Esophagus muscularis mucosa (tissue), 4 donors: ENCODE data around the gene NRG2. TPM values are rescaled to one million over a fixed set of nuclear protein-coding genes. Genes with fewer than 3 reads are reported as not detected.

Experiments
- DNase-seq: peaks from one replicate; pipeline ENCODE4 v3.0.0-alpha.2; 2017; ENCODE audit errors: extremely low spot score
- H3K27ac ChIP-seq, 4 donors: fragments of 200-600 bp; sonication (generic); replicated peaks in 1 of 4; 1 replicate in 3 of 4; 2 replicates in 1 of 4; pipeline ENCODE4 v1.5.1; 2016 to 2019; ENCODE audit warnings: mild to moderate bottlenecking in 1 of 4
- H3K27me3 ChIP-seq, 4 donors: fragments of 200-600 bp; sonication (generic); one replicate each; pipeline versions ENCODE4 v1.5.1 to v1.6.0; 2016 to 2019
- H3K36me3 ChIP-seq, 4 donors: fragments of 200-600 bp; sonication (generic); one replicate each; pipeline ENCODE4 v1.5.1; 2016 to 2019
- H3K4me1 ChIP-seq, 4 donors: fragments of 200-600 bp; sonication (generic); one replicate each; pipeline ENCODE4 v1.5.1; 2016 to 2019
- H3K4me3 ChIP-seq, 4 donors: fragments of 200-600 bp; sonication (generic); 1 replicate in 2 of 4; 2 replicates in 2 of 4; pipeline ENCODE4 v1.5.1; 2016 to 2019; ENCODE audit warnings: mild to moderate bottlenecking in 4 of 4, moderate library complexity in 1 of 4
- H3K9me3 ChIP-seq, 4 donors: fragments of 200-600 bp; sonication (generic); 1 replicate in 3 of 4; 2 replicates in 1 of 4; pipeline ENCODE4 v1.5.1; 2016 to 2019
- EP300 ChIP-seq: sonication (generic); formaldehyde crosslinking; IDR thresholded peaks from one replicate; pipeline ENCODE4 v1.6.1; 2017; ENCODE audit warnings: antibody characterized with exemption
- POLR2A ChIP-seq: fragments of 450-650 bp; IDR thresholded peaks from one replicate; pipeline ENCODE4 v1.6.1; 2017; ENCODE audit warnings: antibody characterized with exemption, moderate library complexity, mild to moderate bottlenecking, low read depth
- POLR2AphosphoS5 ChIP-seq, 2 donors: sonication (generic); formaldehyde crosslinking; IDR thresholded peaks; one replicate each; pipeline ENCODE4 v1.6.1; 2017; ENCODE audit warnings: antibody characterized with exemption in 2 of 2
- WGBS: methylation state at CpG from one replicate; pipeline ENCODE4 v1.1.5; 2018; 5-methylcytosine and 5-hydroxymethylcytosine counted together
- intact Hi-C: fragments of 100-400 bp; cut with DNase I; formaldehyde crosslinking; loops from one replicate; pipeline ENCODE4 v1.15.1; 2023
- total RNA-seq, 4 donors: library from RNA; depleted of rRNA; stranded (reverse); fragments of >200 nt; gene quantifications; one replicate each; pipeline versions ENCODE4 v1.1.0 to v1.2.1, GENCODE V29; 2016
- TF ChIP-seq, protein P1 (sequence below), 3 experiments: fragments of 200-600 bp in 2 of 3; fragments of 450-650 bp in 1 of 3; sonication (generic) in 2 of 3; IDR thresholded peaks; one replicate each; pipeline ENCODE4 v1.5.1; 2017 to 2019; ENCODE audit warnings: antibody characterized with exemption in 3 of 3, mild to moderate bottlenecking in 2 of 3, moderate library complexity in 1 of 3

The NRG2 gene
- total RNA-seq, 4 donors from 2014 or later: 2.8 to 5.0 (median 4.1) TPM

DNA sequence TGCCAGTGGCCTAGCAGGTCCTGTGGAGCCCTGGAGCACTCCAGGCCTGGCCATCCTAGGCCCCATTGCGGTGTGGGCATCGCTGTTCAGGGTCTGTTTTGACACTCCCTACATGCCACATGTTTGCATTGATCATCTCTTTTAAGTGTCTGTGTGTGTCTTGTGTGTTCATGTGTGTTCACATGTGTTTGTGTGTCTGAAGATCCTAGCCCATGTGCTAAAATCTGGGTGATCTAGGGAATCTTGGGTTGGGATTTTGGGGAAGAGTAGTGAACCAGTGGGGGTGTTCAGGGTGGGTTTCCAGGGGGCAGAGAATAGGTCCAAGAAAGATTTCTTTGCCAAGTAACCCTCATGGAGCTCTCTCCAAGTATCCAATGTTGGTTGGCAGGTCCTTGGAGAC, 239.1 kb downstream of the NRG2 start:
- no CpG with 5 or more reads among the region's 2 CpGs for WGBS
- H3K36me3 ChIP-seq: no peaks in the 10 kb centered on the region
- no peak overlapping the region for H3K4me3 ChIP-seq
- H3K4me1 ChIP-seq: no peaks in the 10 kb centered on the region
- peaks cover 0 to 57% (median 0%) of the 10 kb centered on the region in 4 donors for H3K27me3 ChIP-seq
- intact Hi-C loops: no loop called here
- H3K27ac ChIP-seq: no peak overlapping the region
- no peaks in the 10 kb centered on the region for H3K9me3 ChIP-seq
- no peak for DNase-seq
- no peak for TF ChIP-seq EP300
- no peak for TF ChIP-seq POLR2A
- TF ChIP-seq, protein P1, sequence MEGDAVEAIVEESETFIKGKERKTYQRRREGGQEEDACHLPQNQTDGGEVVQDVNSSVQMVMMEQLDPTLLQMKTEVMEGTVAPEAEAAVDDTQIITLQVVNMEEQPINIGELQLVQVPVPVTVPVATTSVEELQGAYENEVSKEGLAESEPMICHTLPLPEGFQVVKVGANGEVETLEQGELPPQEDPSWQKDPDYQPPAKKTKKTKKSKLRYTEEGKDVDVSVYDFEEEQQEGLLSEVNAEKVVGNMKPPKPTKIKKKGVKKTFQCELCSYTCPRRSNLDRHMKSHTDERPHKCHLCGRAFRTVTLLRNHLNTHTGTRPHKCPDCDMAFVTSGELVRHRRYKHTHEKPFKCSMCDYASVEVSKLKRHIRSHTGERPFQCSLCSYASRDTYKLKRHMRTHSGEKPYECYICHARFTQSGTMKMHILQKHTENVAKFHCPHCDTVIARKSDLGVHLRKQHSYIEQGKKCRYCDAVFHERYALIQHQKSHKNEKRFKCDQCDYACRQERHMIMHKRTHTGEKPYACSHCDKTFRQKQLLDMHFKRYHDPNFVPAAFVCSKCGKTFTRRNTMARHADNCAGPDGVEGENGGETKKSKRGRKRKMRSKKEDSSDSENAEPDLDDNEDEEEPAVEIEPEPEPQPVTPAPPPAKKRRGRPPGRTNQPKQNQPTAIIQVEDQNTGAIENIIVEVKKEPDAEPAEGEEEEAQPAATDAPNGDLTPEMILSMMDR (IDR thresholded peaks at IDR 0.05): no peak
- TF ChIP-seq POLR2AphosphoS5 (IDR thresholded peaks at IDR 0.05): no peak

DNA sequence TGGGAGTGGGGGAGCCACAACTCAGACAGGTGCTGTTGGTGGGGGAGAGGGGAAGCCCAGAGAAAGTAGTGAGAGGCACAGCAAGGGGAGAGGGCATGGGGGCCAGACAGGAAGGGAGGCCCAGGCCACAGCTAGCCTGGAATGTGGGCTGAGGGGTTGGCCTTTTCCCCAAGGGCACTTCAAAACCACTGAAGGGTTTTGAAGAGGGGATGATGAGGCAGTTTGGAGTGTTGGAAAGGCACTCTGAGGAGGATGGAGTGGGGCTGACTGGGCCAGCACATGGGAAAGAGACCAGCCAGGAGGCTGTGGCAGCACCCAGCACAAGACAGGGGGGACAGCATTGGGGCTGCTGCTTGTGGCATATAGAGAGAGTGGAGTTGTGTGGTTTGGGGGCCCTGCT, 243.7 kb downstream of the NRG2 start:
- Histone ChIP-seq H3K9me3 (no peaks in the 10 kb centered on the region), H3K27ac (no peak overlapping the region), H3K36me3 (no peaks in the 10 kb centered on the region), H3K4me1 (peaks cover 10 to 19% (median 17%) of the 10 kb centered on the region in 4 donors), H3K27me3 (peaks cover 3 to 91% (median 28%) of the 10 kb centered on the region in 4 donors), H3K4me3 (no peak overlapping the region)
- TF ChIP-seq, protein P1 (IDR thresholded peaks at IDR 0.05): no peak
- TF ChIP-seq POLR2A (no peak), POLR2AphosphoS5 (IDR thresholded peaks at IDR 0.05) (no peak), EP300 (no peak)
- no peak for DNase-seq
- intact Hi-C loops: no loop called here

DNA sequence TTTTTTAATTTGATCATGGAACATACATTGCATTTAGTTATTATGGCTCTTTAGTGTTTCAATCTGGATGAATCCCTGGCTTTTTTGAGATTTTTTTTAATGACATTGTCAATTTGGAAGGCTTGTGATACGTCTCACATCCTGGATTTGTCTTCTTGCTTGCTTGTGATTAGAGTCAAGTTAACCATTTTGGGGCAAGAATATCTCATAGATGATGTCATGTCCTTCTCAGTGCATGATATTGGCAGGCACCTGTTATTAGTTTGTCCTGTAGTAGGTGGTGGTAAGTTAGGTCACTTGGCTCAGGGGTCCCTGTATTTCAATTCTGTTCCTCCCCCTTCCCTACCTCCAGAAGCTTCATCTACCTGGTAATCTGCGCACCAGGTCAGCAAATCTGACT, 244.2 kb downstream of the NRG2 start:
- intact Hi-C loops: no loop called here

DNA sequence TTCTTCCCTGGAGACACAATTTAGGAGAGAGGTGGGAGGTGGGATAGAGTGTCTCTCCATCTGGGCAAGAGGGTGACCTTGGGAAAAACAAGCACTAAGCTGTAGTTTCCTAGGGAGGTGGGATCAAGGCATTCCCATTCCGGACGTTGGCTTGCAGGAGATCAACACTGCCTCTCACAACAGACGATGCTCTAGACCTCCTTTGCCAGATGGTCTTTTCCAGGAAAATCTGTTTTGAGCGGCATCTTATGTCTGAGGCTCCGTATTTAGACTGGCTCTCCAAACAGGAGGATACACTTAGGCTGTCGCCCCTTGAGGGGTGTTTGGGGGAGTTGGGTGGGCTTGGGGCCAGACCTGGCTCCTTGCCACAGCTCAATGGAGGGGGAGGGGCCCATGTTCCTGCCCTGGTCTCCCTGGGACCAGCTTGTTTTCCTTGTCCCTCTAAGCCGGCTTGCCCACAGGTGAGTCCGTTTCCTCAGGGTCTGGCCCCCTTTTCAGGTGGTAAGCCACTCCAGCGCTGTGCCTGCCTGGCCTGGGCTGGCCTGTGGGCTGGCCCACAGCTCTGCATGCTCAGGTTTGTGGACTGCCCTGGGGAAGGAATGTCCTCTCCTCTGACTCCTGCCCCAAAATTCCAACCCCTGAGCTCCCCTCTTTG, 245.1 kb downstream of the NRG2 start:
- H3K27me3 ChIP-seq: peaks cover 3 to 89% (median 28%) of the 10 kb centered on the region in 4 donors
- intact Hi-C loops: no loop called here
- WGBS: 49% methylated on average over 8 of the region's 9 CpGs

More for the DNA sequence above, 244.2 kb downstream of the NRG2 start:
- WGBS: 70% methylated on average over 2 of the region's 2 CpGs
- no peaks in the 10 kb centered on the region for H3K36me3 ChIP-seq
- TF ChIP-seq POLR2A: no peak
- no peak for TF ChIP-seq EP300
- TF ChIP-seq, protein P1 (IDR thresholded peaks at IDR 0.05): no peak
- TF ChIP-seq POLR2AphosphoS5 (IDR thresholded peaks at IDR 0.05): no peak
- H3K9me3 ChIP-seq: no peaks in the 10 kb centered on the region
- peaks cover 10 to 19% (median 17%) of the 10 kb centered on the region in 4 donors for H3K4me1 ChIP-seq
- DNase-seq: no peak
- H3K27ac ChIP-seq: no peak overlapping the region
- no peak overlapping the region for H3K4me3 ChIP-seq
- peaks cover 3 to 94% (median 28%) of the 10 kb centered on the region in 4 donors for H3K27me3 ChIP-seq

More for the DNA sequence above, 245.1 kb downstream of the NRG2 start:
- Histone ChIP-seq H3K9me3 (no peaks in the 10 kb centered on the region), H3K4me3 (no peak overlapping the region), H3K27ac (no peak overlapping the region), H3K36me3 (no peaks in the 10 kb centered on the region), H3K4me1 (peaks cover 10 to 19% (median 17%) of the 10 kb centered on the region in 4 donors)
- DNase-seq: no peak
- TF ChIP-seq EP300 (no peak), POLR2AphosphoS5 (IDR thresholded peaks at IDR 0.05) (no peak), POLR2A (no peak)
- TF ChIP-seq, protein P1 (IDR thresholded peaks at IDR 0.05): no peak
